PC-9 (cell line): ENCODE data around the gene ZCCHC4.

Experiments used
- EZH2 ChIP-seq: fragments of 200-600 bp; sonication (generic); IDR thresholded peaks from 2 replicates; pipeline ENCODE4 v1.8.0; 2017; ENCODE audit warnings: antibody characterized with exemption, low read depth
- TF ChIP-seq, protein P1 (sequence below): fragments of 200-600 bp; sonication (generic); conservative IDR thresholded peaks from 2 replicates; pipeline ENCODE4 v1.6.1; 2017; ENCODE audit warnings: mixed run types, antibody characterized with exemption, mild to moderate bottlenecking, moderate library complexity

DNA sequence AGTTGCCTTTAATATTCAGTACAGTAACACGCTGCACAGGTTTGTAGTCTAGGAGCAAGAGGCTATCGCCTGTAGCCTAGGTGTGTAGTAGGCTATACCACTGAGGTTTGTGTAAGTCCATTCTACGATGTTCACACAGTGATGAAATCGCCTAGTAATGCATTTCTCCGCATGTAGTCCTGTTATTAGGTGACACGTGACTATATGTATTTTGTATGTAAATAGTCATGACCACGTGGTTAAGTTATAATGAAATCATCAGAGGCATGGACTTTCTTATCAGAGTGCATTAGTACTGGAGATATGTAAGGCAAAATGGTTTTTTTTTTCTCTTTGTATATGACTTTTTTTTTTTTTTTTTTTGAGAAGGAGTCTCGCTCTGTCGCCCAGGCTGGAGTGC lies 9.9 kb upstream of the ZCCHC4 start:
- TF ChIP-seq, protein P1, sequence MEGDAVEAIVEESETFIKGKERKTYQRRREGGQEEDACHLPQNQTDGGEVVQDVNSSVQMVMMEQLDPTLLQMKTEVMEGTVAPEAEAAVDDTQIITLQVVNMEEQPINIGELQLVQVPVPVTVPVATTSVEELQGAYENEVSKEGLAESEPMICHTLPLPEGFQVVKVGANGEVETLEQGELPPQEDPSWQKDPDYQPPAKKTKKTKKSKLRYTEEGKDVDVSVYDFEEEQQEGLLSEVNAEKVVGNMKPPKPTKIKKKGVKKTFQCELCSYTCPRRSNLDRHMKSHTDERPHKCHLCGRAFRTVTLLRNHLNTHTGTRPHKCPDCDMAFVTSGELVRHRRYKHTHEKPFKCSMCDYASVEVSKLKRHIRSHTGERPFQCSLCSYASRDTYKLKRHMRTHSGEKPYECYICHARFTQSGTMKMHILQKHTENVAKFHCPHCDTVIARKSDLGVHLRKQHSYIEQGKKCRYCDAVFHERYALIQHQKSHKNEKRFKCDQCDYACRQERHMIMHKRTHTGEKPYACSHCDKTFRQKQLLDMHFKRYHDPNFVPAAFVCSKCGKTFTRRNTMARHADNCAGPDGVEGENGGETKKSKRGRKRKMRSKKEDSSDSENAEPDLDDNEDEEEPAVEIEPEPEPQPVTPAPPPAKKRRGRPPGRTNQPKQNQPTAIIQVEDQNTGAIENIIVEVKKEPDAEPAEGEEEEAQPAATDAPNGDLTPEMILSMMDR: no peak
- no peak for TF ChIP-seq EZH2
